ENCODE measurements around the gene MC5R. TPM values are rescaled to one million over a fixed set of nuclear protein-coding genes. Genes with fewer than 3 reads are reported as not detected.

MC5R gene
- total RNA-seq (not detected), polyA plus RNA-seq (not detected)

- Histone ChIP-seq H3K36me3 (ENCODE audit: insufficient read depth) (no peaks in the 10 kb centered on the region), H3K4me1 (ENCODE audit: insufficient read depth) (no peaks in the 10 kb centered on the region), H3K27ac (ENCODE audit: low read depth) (no peak within 1 kb of the TSS), H3K4me3 (ENCODE audit: low read depth, low read length) (peak within 1 kb of the TSS; percentile 29)
- WGBS, result 4% methylated on average over 54 of the region's 54 CpGs
- no peak for DNase-seq (ENCODE audit: extremely low spot score)
Measured at GRCh38 chr18:13823707-13824395, at the start of gene MC5R. MC5R (plus strand) TSS chr18:13824149; CDS start chr18:13825766, 1,617 bp downstream.

GRCh38 chr18:13775058-13775457, 48.9 kb upstream of the MC5R start:
- Histone ChIP-seq H3K4me3 (ENCODE audit: low read depth, low read length) (no peak overlapping the region), H3K4me1 (ENCODE audit: insufficient read depth) (no peaks in the 10 kb centered on the region), H3K27ac (ENCODE audit: low read depth) (no peak overlapping the region), H3K36me3 (ENCODE audit: insufficient read depth) (no peaks in the 10 kb centered on the region)
- 51% methylated on average over 3 of the region's 3 CpGs for WGBS
- DNase-seq (ENCODE audit: extremely low spot score), result no peak

- H3K27ac ChIP-seq (ENCODE audit: low read depth), result no peak overlapping the region
- no peak for DNase-seq (ENCODE audit: extremely low spot score)
- WGBS, result 64% methylated on average over 7 of the region's 7 CpGs
- no peaks in the 10 kb centered on the region for H3K36me3 ChIP-seq (ENCODE audit: insufficient read depth)
- no peaks in the 10 kb centered on the region for H3K4me1 ChIP-seq (ENCODE audit: insufficient read depth)
- H3K4me3 ChIP-seq (ENCODE audit: low read depth, low read length), result no peak overlapping the region
Measured at GRCh38 chr18:13791181-13791580, 32.8 kb upstream of the MC5R start.

- H3K4me1 ChIP-seq (ENCODE audit: insufficient read depth), result no peaks in the 10 kb centered on the region
- no peak overlapping the region for H3K4me3 ChIP-seq (ENCODE audit: low read depth, low read length)
- no peaks in the 10 kb centered on the region for H3K36me3 ChIP-seq (ENCODE audit: insufficient read depth)
- DNase-seq (ENCODE audit: extremely low spot score), result no peak
- H3K27ac ChIP-seq (ENCODE audit: low read depth), result no peak overlapping the region
- 22% methylated on average over 7 of the region's 7 CpGs for WGBS
Measured at GRCh38 chr18:13793819-13794218, 30.1 kb upstream of the MC5R start.

GRCh38 chr18:13796515-13796914, 27.4 kb upstream of the MC5R start:
- no peaks in the 10 kb centered on the region for H3K4me1 ChIP-seq (ENCODE audit: insufficient read depth)
- no peak overlapping the region for H3K4me3 ChIP-seq (ENCODE audit: low read depth, low read length)
- no peaks in the 10 kb centered on the region for H3K36me3 ChIP-seq (ENCODE audit: insufficient read depth)
- H3K27ac ChIP-seq (ENCODE audit: low read depth), result no peak overlapping the region
- DNase-seq (ENCODE audit: extremely low spot score), result no peak
- WGBS, result 76% methylated on average over 14 of the region's 14 CpGs

- WGBS, result 46% methylated on average over 3 of the region's 3 CpGs
- Histone ChIP-seq H3K4me1 (ENCODE audit: insufficient read depth) (no peaks in the 10 kb centered on the region), H3K27ac (ENCODE audit: low read depth) (no peak overlapping the region), H3K36me3 (ENCODE audit: insufficient read depth) (no peaks in the 10 kb centered on the region), H3K4me3 (ENCODE audit: low read depth, low read length) (no peak overlapping the region)
- no peak for DNase-seq (ENCODE audit: extremely low spot score)
Measured at GRCh38 chr18:13797157-13797611, 26.8 kb upstream of the MC5R start.

GRCh38 chr18:13799396-13799795, 24.6 kb upstream of the MC5R start:
- no peaks in the 10 kb centered on the region for H3K36me3 ChIP-seq (ENCODE audit: insufficient read depth)
- 85% methylated on average over 11 of the region's 11 CpGs for WGBS
- no peaks in the 10 kb centered on the region for H3K4me1 ChIP-seq (ENCODE audit: insufficient read depth)
- no peak overlapping the region for H3K4me3 ChIP-seq (ENCODE audit: low read depth, low read length)
- no peak overlapping the region for H3K27ac ChIP-seq (ENCODE audit: low read depth)
- no peak for DNase-seq (ENCODE audit: extremely low spot score)

- DNase-seq (ENCODE audit: extremely low spot score), result peak; percentile 35
- WGBS, result 14% methylated on average over 30 of the region's 30 CpGs
- Histone ChIP-seq H3K36me3 (ENCODE audit: insufficient read depth) (no peaks in the 10 kb centered on the region), H3K27ac (ENCODE audit: low read depth) (no peak overlapping the region), H3K4me1 (ENCODE audit: insufficient read depth) (no peaks in the 10 kb centered on the region), H3K4me3 (ENCODE audit: low read depth, low read length) (no peak overlapping the region)
Measured at GRCh38 chr18:13800505-13801259, 23.3 kb upstream of the MC5R start.

- WGBS, result 9% methylated on average over 15 of the region's 15 CpGs
- Histone ChIP-seq H3K4me3 (ENCODE audit: low read depth, low read length) (no peak overlapping the region), H3K4me1 (ENCODE audit: insufficient read depth) (no peaks in the 10 kb centered on the region), H3K36me3 (ENCODE audit: insufficient read depth) (no peaks in the 10 kb centered on the region), H3K27ac (ENCODE audit: low read depth) (no peak overlapping the region)
- DNase-seq (ENCODE audit: extremely low spot score), result no peak
Measured at GRCh38 chr18:13801260-13801601, 22.7 kb upstream of the MC5R start.

- peaks cover 2% of the 10 kb centered on the region for H3K4me1 ChIP-seq (ENCODE audit: insufficient read depth)
- H3K4me3 ChIP-seq (ENCODE audit: low read depth, low read length), result no peak overlapping the region
- WGBS, result 65% methylated on average over 4 of the region's 4 CpGs
- no peak overlapping the region for H3K27ac ChIP-seq (ENCODE audit: low read depth)
- DNase-seq (ENCODE audit: extremely low spot score), result no peak
- no peaks in the 10 kb centered on the region for H3K36me3 ChIP-seq (ENCODE audit: insufficient read depth)
Measured at GRCh38 chr18:13804305-13804704, 19.6 kb upstream of the MC5R start.

GRCh38 chr18:13808294-13809042, 15.5 kb upstream of the MC5R start:
- WGBS, result 50% methylated on average over 8 of the region's 8 CpGs
- DNase-seq (ENCODE audit: extremely low spot score), result no peak
- Histone ChIP-seq H3K4me1 (ENCODE audit: insufficient read depth) (peaks cover 2% of the 10 kb centered on the region), H3K4me3 (ENCODE audit: low read depth, low read length) (no peak overlapping the region), H3K27ac (ENCODE audit: low read depth) (no peak overlapping the region), H3K36me3 (ENCODE audit: insufficient read depth) (no peaks in the 10 kb centered on the region)

GRCh38 chr18:13809043-13809430, 14.9 kb upstream of the MC5R start:
- Histone ChIP-seq H3K36me3 (ENCODE audit: insufficient read depth) (no peaks in the 10 kb centered on the region), H3K4me1 (ENCODE audit: insufficient read depth) (peaks cover 2% of the 10 kb centered on the region), H3K27ac (ENCODE audit: low read depth) (no peak overlapping the region), H3K4me3 (ENCODE audit: low read depth, low read length) (no peak overlapping the region)
- DNase-seq (ENCODE audit: extremely low spot score), result no peak
- WGBS, result 56% methylated on average over 2 of the region's 2 CpGs

- no peak overlapping the region for H3K27ac ChIP-seq (ENCODE audit: low read depth)
- no peak overlapping the region for H3K4me3 ChIP-seq (ENCODE audit: low read depth, low read length)
- no peaks in the 10 kb centered on the region for H3K36me3 ChIP-seq (ENCODE audit: insufficient read depth)
- 31% methylated on average over 5 of the region's 5 CpGs for WGBS
- peaks cover 2% of the 10 kb centered on the region for H3K4me1 ChIP-seq (ENCODE audit: insufficient read depth)
- peak; percentile 32 for DNase-seq (ENCODE audit: extremely low spot score)
Measured at GRCh38 chr18:13809531-13810255, 14.3 kb upstream of the MC5R start.
